OCI-LY1 (cell line): ENCODE data around the gene SLC35G3.

Source experiments
- EZH2 ChIP-seq: fragments of 200-600 bp; sonication (generic), shearing (Covaris generic); IDR thresholded peaks from 2 replicates; pipeline ENCODE4 v1.8.0; 2017; ENCODE audit warnings: borderline replicate concordance, mixed run types, mild to moderate bottlenecking, antibody characterized with exemption, low read length, moderate library complexity, mixed read lengths
- TF ChIP-seq, protein P1 (sequence below): fragments of 200-600 bp; sonication (generic), shearing (Covaris generic); IDR thresholded peaks from 2 replicates; pipeline ENCODE4 v1.5.1; 2017; ENCODE audit warnings: mild to moderate bottlenecking, antibody characterized with exemption, low read length, moderate library complexity, mixed read lengths

DNA sequence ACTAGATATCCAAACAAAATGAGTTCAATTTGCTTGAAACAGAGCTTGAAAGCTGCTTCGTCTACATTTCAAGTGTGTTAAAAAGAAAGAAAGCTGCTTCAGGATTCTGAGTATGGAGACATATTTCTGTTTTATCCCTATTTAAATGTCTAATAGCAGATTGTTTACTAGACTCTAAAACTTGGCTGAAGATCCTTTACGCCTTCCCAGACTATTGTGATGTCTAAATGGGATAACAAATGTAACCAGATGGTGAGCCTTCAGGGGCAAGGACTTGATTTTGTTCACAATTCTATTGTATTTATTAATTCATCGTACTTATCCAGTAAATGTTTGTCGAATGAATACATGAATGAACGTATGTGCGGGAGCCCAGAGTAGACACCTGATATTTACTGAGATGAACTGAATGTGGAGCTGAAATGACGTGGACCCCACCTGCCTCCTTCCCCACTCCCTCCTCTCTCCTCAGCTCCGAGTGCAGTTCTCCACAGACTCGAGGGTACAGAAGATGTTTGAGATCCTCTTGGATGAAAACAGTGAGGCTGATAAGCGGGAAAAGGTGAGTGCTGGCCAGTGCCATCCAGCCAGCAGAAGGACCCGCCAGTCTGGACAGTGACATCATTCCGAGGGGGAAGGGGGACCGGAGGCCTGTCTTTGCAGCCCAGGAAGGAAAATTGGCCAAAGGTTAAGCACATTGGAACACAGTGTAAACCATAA lies 41.6 kb downstream of the SLC35G3 start:
- TF ChIP-seq, protein P1, sequence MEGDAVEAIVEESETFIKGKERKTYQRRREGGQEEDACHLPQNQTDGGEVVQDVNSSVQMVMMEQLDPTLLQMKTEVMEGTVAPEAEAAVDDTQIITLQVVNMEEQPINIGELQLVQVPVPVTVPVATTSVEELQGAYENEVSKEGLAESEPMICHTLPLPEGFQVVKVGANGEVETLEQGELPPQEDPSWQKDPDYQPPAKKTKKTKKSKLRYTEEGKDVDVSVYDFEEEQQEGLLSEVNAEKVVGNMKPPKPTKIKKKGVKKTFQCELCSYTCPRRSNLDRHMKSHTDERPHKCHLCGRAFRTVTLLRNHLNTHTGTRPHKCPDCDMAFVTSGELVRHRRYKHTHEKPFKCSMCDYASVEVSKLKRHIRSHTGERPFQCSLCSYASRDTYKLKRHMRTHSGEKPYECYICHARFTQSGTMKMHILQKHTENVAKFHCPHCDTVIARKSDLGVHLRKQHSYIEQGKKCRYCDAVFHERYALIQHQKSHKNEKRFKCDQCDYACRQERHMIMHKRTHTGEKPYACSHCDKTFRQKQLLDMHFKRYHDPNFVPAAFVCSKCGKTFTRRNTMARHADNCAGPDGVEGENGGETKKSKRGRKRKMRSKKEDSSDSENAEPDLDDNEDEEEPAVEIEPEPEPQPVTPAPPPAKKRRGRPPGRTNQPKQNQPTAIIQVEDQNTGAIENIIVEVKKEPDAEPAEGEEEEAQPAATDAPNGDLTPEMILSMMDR: no peak
- no peak for TF ChIP-seq EZH2
